Femur (tissue), 1 donor: ENCODE data around the gene FANCC.
"Not testable (repeated sequence)": the region's sequence is repeated elsewhere in the genome, so short reads cannot be mapped to it uniquely, and the experiment has no call there.

ENCODE experiments used
- DNase-seq: peaks from one replicate; pipeline ENCODE4 v3.0.0-alpha.2; 2017

The FANCC gene

GRCh38 chr9:95317119-95317892, at the start of gene FANCC:
Gene FANCC (minus strand): TSS chr9:95317709. CDS start chr9:95249291, 68,418 bp downstream.
- peak; percentile 97 for DNase-seq

GRCh38 chr9:95366731-95367325, 49.3 kb upstream of the FANCC start:
- no peak for DNase-seq

GRCh38 chr9:95365766-95366165, 48.3 kb upstream of the FANCC start:
- no peak for DNase-seq

GRCh38 chr9:95363051-95363841, 45.7 kb upstream of the FANCC start:
- DNase-seq: peak; percentile 43

- no peak for DNase-seq
These were observed 43.4 kb upstream of the FANCC start for GRCh38 chr9:95360866-95361265.

GRCh38 chr9:95357316-95357715, 39.8 kb upstream of the FANCC start:
- DNase-seq: no peak

- DNase-seq: no peak
These were observed 38.0 kb upstream of the FANCC start for GRCh38 chr9:95355500-95355899.

GRCh38 chr9:95351051-95351450, 33.5 kb upstream of the FANCC start:
- no peak for DNase-seq

GRCh38 chr9:95350266-95350665, 32.8 kb upstream of the FANCC start:
- no peak for DNase-seq

- no peak for DNase-seq
These were observed 31.9 kb upstream of the FANCC start for GRCh38 chr9:95349091-95350038.

GRCh38 chr9:95346021-95346420, 28.5 kb upstream of the FANCC start:
- no peak for DNase-seq

- no peak for DNase-seq
These were observed 27.3 kb upstream of the FANCC start for GRCh38 chr9:95344735-95345325.

GRCh38 chr9:95343725-95344287, 26.3 kb upstream of the FANCC start:
- no peak for DNase-seq

- DNase-seq: no peak
These were observed 25.1 kb upstream of the FANCC start for GRCh38 chr9:95342571-95342970.

GRCh38 chr9:95341293-95341962, 23.9 kb upstream of the FANCC start:
- no peak for DNase-seq

- DNase-seq: no peak
These were observed 20.7 kb upstream of the FANCC start for GRCh38 chr9:95338243-95338642.

GRCh38 chr9:95336281-95336680, 18.8 kb upstream of the FANCC start:
- DNase-seq: no peak

GRCh38 chr9:95333426-95333825, 15.9 kb upstream of the FANCC start:
- no peak for DNase-seq

- DNase-seq: no peak
These were observed 15.4 kb upstream of the FANCC start for GRCh38 chr9:95332860-95333259.

GRCh38 chr9:95330720-95331404, 13.4 kb upstream of the FANCC start:
- DNase-seq: no peak

GRCh38 chr9:95329061-95329460, 11.6 kb upstream of the FANCC start:
- not testable (repeated sequence) for DNase-seq
